ENCODE results near the gene DPM2.

GRCh38 chr9:127917603-127918002 is 20.1 kb downstream of the DPM2 start:
- TF ChIP-seq CTCF (IDR thresholded peaks at IDR 0.05) = no peak
- TF ChIP-seq POLR2A (IDR thresholded peaks at IDR 0.05) = no peak
